Epithelial cell of proximal tubule (primary cell): ENCODE measurements around the gene MSL3. TPM values are rescaled to one million over a fixed set of nuclear protein-coding genes. Genes with fewer than 3 reads are reported as not detected.
A peak's percentile ranks its signal among the peaks of the same experiment; 100 is the strongest.

Experiments used
- DNase-seq: peaks from one replicate; pipeline ENCODE4 v3.0.0-alpha.2; 2011; ENCODE audit warnings: low read depth
- H3K4me3 ChIP-seq: 2 replicates; pipeline ENCODE4 v1.5.1; 2011; ENCODE audit warnings: low read depth, mild to moderate bottlenecking, low read length
- CTCF ChIP-seq: conservative IDR thresholded peaks from 2 replicates; pipeline ENCODE4 v1.5.1; 2012; ENCODE audit warnings: low read depth, mild to moderate bottlenecking, low read length
- total RNA-seq: library from RNA; depleted of rRNA; stranded (reverse); fragments of >200 nt; gene quantifications from 2 replicates; pipeline ENCODE4 v1.2.3, GENCODE V29; 2015

MSL3 gene
- total RNA-seq, 1 donor from 2014 or later: 35.3 TPM

- no peak for DNase-seq
- H3K4me3 ChIP-seq: no peak overlapping the region
- TF ChIP-seq CTCF: no peak
Observed at GRCh38 chrX:11753668-11754067, 4.4 kb upstream of the MSL3 start.

- TF ChIP-seq CTCF: no peak
- H3K4me3 ChIP-seq: no peak overlapping the region
- DNase-seq: no peak
Observed at GRCh38 chrX:11754958-11755645, 2.9 kb upstream of the MSL3 start.

GRCh38 chrX:11755724-11756123, 2.3 kb upstream of the MSL3 start:
- no peak for TF ChIP-seq CTCF
- no peak for DNase-seq
- no peak overlapping the region for H3K4me3 ChIP-seq

- peak; percentile 16 for TF ChIP-seq CTCF
- peak overlapping the region; percentile 56 for H3K4me3 ChIP-seq
- DNase-seq: no peak
Observed at GRCh38 chrX:11756354-11757318, 1.4 kb upstream of the MSL3 start.

GRCh38 chrX:11757397-11757718, 679 bp upstream of the MSL3 start:
- DNase-seq: no peak
- H3K4me3 ChIP-seq: peak overlapping the region; percentile 56
- no peak for TF ChIP-seq CTCF

GRCh38 chrX:11758400-11759171, 549 bp downstream of the MSL3 start:
- peak overlapping the region; percentile 65 for H3K4me3 ChIP-seq
- TF ChIP-seq CTCF: peak; percentile 40
- DNase-seq: no peak
